SK-MEL-5 (cell line): ENCODE results near the gene OR10D3. TPM values are rescaled to one million over a fixed set of nuclear protein-coding genes. Genes with fewer than 3 reads are reported as not detected.
"Not testable (repeated sequence)": the region's sequence is repeated elsewhere in the genome, so short reads cannot be mapped to it uniquely, and the experiment has no call there.

ENCODE experiments used
- DNase-seq: peaks from one replicate; pipeline ENCODE4 v3.0.0-alpha.2; 2016; ENCODE audit warnings: low read depth, low spot score
- in situ Hi-C: cut with HindIII; loops from 2 replicates; pipeline ENCODE4 v1.10.0; 2016; ENCODE audit warnings: low sequenced_read_pairs, high pct_unique_total_duplicates, low pct_unique_long_range_greater_than_20kb
- polyA plus RNA-seq, 2 experiments: library from polyadenylated mRNA; depleted of rRNA; stranded (reverse); fragments of >200 nt; gene quantifications; 2 replicates each; pipeline ENCODE4 v1.2.3, GENCODE V29; 2015
- total RNA-seq: library from RNA; depleted of rRNA; stranded (reverse); fragments of >200 nt; shearing (Covaris generic); gene quantifications from 2 replicates; pipeline ENCODE4 v1.2.3, GENCODE V29; 2014; rRNA removed

OR10D3 gene, protein sequence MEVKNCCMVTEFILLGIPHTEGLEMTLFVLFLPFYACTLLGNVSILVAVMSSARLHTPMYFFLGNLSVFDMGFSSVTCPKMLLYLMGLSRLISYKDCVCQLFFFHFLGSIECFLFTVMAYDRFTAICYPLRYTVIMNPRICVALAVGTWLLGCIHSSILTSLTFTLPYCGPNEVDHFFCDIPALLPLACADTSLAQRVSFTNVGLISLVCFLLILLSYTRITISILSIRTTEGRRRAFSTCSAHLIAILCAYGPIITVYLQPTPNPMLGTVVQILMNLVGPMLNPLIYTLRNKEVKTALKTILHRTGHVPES
- not detected in 2 replicates for total RNA-seq
- not detected in 2 replicates for polyA plus RNA-seq (2015; cell fraction: cytosol; rRNA removed)
- not detected in 2 replicates for polyA plus RNA-seq (2015; cell fraction: nucleus; rRNA removed)

- in situ Hi-C loops = no loop called here
- DNase-seq = no peak
Observed at GRCh38 chr11:124183068-124183467, at the start of gene OR10D3. OR10D3 (plus strand) TSS chr11:124183345; CDS start chr11:124185270, 1,925 bp downstream.

GRCh38 chr11:124143034-124143433 is 40.1 kb upstream of the OR10D3 start:
- in situ Hi-C loops = no loop called here
- no peak for DNase-seq

DNA sequence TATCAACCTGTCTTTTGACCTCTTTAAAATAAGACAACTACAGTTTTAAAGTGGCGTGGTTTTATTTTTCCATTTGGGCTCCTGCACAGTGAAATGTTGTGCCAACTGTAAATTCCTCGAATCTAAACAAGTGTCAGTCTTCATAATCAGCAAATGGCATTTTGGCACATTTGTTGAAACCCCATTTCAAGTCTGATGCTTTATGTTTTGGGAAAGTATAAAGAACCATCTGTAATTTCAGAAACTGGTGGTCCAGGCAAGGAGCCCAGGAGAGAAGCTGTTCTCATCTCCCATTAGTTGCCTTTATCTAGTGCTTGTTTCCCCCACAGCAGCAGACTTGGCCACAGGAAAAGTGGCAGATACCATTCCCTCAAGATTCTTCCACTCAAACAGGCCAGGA is 35.2 kb upstream of the OR10D3 start:
- DNase-seq = no peak
- in situ Hi-C loops = no loop called here

- in situ Hi-C loops = no loop called here
- no peak for DNase-seq
Observed at GRCh38 chr11:124150684-124151083, 32.5 kb upstream of the OR10D3 start.

DNA sequence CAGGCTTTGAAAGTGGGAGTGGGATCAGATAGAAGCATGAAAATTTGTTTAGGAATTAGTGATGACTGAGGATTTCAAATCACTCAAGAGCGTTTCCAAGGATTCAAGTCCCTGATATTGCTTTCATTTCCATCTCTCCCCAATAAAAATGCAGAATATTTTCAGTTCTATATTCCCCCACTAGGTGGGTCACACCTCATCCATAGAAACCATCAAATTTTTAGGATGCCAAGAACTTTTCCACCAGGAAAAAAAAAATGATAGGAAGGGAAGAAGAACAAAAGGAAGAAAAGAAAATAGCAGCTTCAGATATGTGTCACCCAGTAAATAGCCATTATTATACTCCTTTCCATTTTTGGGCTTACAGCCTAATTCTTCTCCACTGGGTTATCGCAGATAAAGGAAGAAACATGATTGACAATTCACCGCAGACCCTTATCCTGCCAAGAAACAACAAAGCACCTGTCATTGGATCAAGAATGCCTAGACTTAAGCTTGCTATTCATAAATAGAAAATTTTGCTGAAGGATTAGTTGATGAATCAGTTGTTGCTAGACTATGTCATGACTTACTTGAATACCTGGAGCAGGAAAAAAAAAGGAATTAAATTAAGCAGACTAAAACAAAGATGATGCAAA is 30.3 kb upstream of the OR10D3 start:
- in situ Hi-C loops = no loop called here

DNA sequence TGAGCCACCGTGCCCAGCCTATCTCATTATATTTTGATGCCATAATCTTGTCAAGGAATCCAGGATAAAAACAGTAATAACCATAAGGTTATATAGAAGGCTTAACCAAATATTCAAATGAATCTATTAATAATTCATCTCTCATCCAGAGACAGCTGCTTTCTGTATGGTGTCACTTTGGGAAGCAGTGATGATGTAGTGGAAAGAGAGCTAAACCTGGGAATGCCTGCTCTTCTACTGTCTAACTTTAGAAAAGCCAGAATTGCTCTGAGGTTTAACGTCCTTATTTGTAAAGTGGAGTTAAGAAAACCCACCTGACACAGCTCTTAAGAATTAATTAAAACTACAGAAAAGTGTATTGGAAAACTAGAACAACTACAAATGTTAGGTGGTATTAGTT is 29.3 kb upstream of the OR10D3 start:
- DNase-seq = no peak
- in situ Hi-C loops = no loop called here

More for the DNA sequence above, 30.3 kb upstream of the OR10D3 start:
- no peak for DNase-seq

- no peak for DNase-seq
- in situ Hi-C loops = no loop called here
Observed at GRCh38 chr11:124159481-124159880, 23.7 kb upstream of the OR10D3 start.

DNA sequence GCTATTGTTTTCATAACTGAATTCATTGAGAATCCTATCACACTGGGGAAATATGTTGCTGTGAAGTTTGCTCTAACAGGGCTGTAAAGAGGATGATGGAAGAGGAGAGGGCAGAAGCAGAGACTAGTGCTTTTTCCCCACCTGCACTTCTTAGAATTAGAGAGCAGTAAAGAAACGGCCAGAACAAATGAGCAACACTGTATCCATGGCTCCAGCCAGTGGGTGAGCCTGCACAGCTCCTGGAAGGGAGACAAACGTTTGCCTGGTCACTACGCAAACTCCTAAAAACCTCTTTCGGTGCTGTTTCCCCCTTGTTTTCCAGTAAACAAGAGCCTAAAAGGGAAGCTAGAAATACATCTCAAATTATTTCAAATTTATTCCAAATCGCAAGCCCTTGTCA is 22.2 kb upstream of the OR10D3 start:
- in situ Hi-C loops = no loop called here
- DNase-seq = no peak

- no peak for DNase-seq
- in situ Hi-C loops = no loop called here
Observed at GRCh38 chr11:124167826-124168231, 15.3 kb upstream of the OR10D3 start.

DNA sequence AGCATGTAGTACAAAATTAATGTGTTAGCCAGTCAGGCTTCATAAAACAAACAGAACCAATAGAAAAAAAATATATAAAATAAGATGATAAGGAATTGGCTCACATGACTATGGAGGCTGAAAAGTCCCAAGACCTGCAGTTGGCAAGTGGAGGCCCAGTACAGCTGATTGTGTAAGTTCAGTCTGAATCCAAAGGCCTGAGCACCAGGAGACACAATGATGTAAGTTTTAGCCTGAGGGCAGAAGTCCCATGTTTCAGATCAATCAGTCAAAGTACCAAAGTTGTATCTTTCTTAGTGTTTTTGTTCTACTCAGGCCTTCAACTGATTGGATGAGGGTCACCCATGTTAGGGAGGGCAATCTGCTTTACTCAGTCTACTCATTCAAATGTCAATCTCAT is 14.3 kb upstream of the OR10D3 start:
- in situ Hi-C loops = no loop called here

GRCh38 chr11:124170315-124170714 is 12.8 kb upstream of the OR10D3 start:
- DNase-seq, in situ Hi-C loops: not testable (repeated sequence)

More for the DNA sequence above, 14.3 kb upstream of the OR10D3 start:
- DNase-seq = peak; percentile 13

DNA sequence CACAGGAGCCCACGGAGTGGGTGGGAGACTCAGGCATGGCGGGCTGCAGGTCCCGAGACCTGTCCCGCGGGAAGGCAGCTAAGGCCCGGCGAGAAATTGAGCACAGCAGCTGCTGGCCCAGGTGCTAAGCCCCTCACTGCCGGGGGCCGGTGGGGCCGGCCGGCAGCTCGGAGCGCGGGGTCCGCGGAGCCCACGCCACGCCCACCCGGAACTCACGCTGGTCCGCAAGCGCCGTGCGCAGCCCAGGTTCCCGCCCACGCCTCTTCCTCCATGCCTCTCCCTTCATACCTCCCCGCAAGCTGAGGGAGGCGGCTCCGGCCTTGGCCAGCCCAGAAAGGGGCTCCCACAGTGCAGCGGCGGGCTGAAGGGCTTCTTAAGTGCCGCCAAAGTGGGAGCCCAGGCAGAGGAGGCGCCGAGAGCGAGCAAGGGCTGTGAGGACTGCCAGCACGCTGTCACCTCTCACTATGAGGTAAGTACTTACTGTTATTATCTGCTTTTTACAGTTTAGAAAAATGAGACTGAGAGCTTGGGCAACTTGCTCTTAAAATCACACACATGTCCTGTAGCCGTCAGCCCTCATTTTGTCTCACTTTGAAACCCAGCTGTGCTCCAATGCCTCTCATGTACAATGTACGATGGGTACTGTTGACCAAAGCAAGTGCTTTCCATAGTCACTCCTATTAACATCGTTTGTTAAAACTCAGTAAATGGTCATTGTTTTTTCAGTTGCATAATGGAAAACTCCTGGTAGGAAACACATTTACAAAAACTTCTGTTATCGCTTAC is 12.2 kb upstream of the OR10D3 start:
- in situ Hi-C loops = no loop called here
- no peak for DNase-seq

GRCh38 chr11:124172101-124172500 is 11.0 kb upstream of the OR10D3 start:
- in situ Hi-C loops = no loop called here
- no peak for DNase-seq

GRCh38 chr11:124172599-124172998 is 10.5 kb upstream of the OR10D3 start:
- in situ Hi-C loops = no loop called here
- DNase-seq = no peak

GRCh38 chr11:124174001-124174583 is 9.1 kb upstream of the OR10D3 start:
- peak; percentile 2 for DNase-seq
- in situ Hi-C loops = no loop called here

- in situ Hi-C loops = no loop called here
Observed at GRCh38 chr11:124176925-124177715, 6.0 kb upstream of the OR10D3 start.

GRCh38 chr11:124179310-124179709 is 3.8 kb upstream of the OR10D3 start:
- DNase-seq = no peak

More at GRCh38 chr11:124176925-124177715, 6.0 kb upstream of the OR10D3 start:
- DNase-seq = no peak

More at GRCh38 chr11:124179310-124179709, 3.8 kb upstream of the OR10D3 start:
- in situ Hi-C loops = no loop called here
